T-cell (primary cell): ENCODE data around the gene EFTUD2. TPM values are rescaled to one million over a fixed set of nuclear protein-coding genes. Genes with fewer than 3 reads are reported as not detected.

Source experiments
- ATAC-seq, 4 experiments: fragments of 200-7000 bp in 3 of 4; fragments of 150-1000 bp in 1 of 4; cut with Tn5 transposase; replicated peaks in 1 of 4; 1 replicate in 3 of 4; 2 replicates in 1 of 4; pipeline ENCODE4 v1.10.0; 2021; ENCODE audit warnings: moderate library complexity in 3 of 4, mild to moderate bottlenecking in 2 of 4, moderate number of reproducible peaks in 1 of 4
- CTCF ChIA-PET, 2 donors: fragments of 300-600 bp; sonication (Branson Sonifier 250); formaldehyde crosslinking; loops; one replicate each; lab custom pipeline; 2022; ENCODE audit warnings: antibody characterized with exemption in 2 of 2; lab: Charles Lee
- POLR2A ChIA-PET, 2 donors: fragments of 300-600 bp; sonication (Branson Sonifier 250); formaldehyde crosslinking; loops; one replicate each; lab custom pipeline; 2022; ENCODE audit warnings: antibody characterized with exemption in 2 of 2; lab: Charles Lee
- DNase-seq, 35 experiments: peaks; one replicate each; pipeline versions ENCODE4 v3.0.0 to v3.0.0-alpha.2; 2013 to 2023
- H3K27ac ChIP-seq: one replicate; pipeline ENCODE4 v1.5.1; 2013; ENCODE audit warnings: low read length
- H3K27me3 ChIP-seq, 2 experiments: replicated peaks in 1 of 2; 1 replicate in 1 of 2; 2 replicates in 1 of 2; pipeline versions ENCODE4 v1.6.1 to v1.7.0; 2013; ENCODE audit warnings: low read length in 1 of 2, mixed read lengths in 1 of 2; ENCODE audit not compliant: control insufficient read depth in 2 of 2, insufficient read depth in 2 of 2; ENCODE audit errors: extremely low read depth in 1 of 2
- H3K36me3 ChIP-seq, 2 donors: 1 replicate in 1 of 2; 2 replicates in 1 of 2; pipeline versions ENCODE4 v1.6.1 to v1.7.0; 2013; ENCODE audit warnings: low read length in 1 of 2; ENCODE audit not compliant: control insufficient read depth in 2 of 2, insufficient read depth in 1 of 2; ENCODE audit errors: extremely low read depth in 1 of 2
- H3K4me1 ChIP-seq, 2 experiments: 1 replicate in 1 of 2; 2 replicates in 1 of 2; pipeline versions ENCODE4 v1.6.1 to v1.7.0; 2013; ENCODE audit warnings: low read length in 2 of 2, mixed read lengths in 1 of 2; ENCODE audit not compliant: insufficient read depth in 2 of 2, control insufficient read depth in 1 of 2; ENCODE audit errors: extremely low read depth in 1 of 2
- H3K4me3 ChIP-seq, 2 donors: 1 replicate in 1 of 2; 2 replicates in 1 of 2; pipeline versions ENCODE4 v1.5.1 to v1.7.0; 2013; ENCODE audit warnings: mild to moderate bottlenecking in 2 of 2, low read length in 1 of 2, moderate library complexity in 1 of 2; ENCODE audit not compliant: control insufficient read depth in 1 of 2; ENCODE audit errors: extremely low read depth in 1 of 2
- H3K9me3 ChIP-seq: 2 replicates; pipeline ENCODE4 v1.7.0; 2013
- H3K27ac Mint-ChIP-seq, 2 donors: one replicate each; pipeline ENCODE4 v1.8.0; 2020 to 2021; ENCODE audit warnings: mild to moderate bottlenecking in 2 of 2, mixed read lengths in 2 of 2
- H3K27me3 Mint-ChIP-seq, 2 donors: one replicate each; pipeline ENCODE4 v1.8.0; 2021 to 2022; ENCODE audit warnings: mixed read lengths in 2 of 2
- H3K36me3 Mint-ChIP-seq: one replicate; pipeline ENCODE4 v1.8.0; 2021; ENCODE audit warnings: mixed read lengths
- H3K4me1 Mint-ChIP-seq, 3 donors: one replicate each; pipeline ENCODE4 v1.8.0; 2020 to 2022; ENCODE audit warnings: mixed read lengths in 3 of 3, mild to moderate bottlenecking in 1 of 3
- H3K4me3 Mint-ChIP-seq, 3 donors: one replicate each; pipeline ENCODE4 v1.8.0; 2020 to 2022; ENCODE audit warnings: mild to moderate bottlenecking in 3 of 3, mixed read lengths in 3 of 3, moderate library complexity in 3 of 3
- H3K9me3 Mint-ChIP-seq, 3 donors: one replicate each; pipeline ENCODE4 v1.8.0; 2020 to 2022; ENCODE audit warnings: mixed read lengths in 3 of 3
- WGBS: methylation state at CpG from one replicate; pipeline ENCODE4 v1.1.5; 2013; ENCODE audit warnings: missing lambda C conversion rate; ENCODE audit not compliant: insufficient coverage; 5-methylcytosine and 5-hydroxymethylcytosine counted together
- total RNA-seq, 35 experiments: library from RNA in 6 of 35; stranded (reverse) in 6 of 35; fragments of 120-200 nt in 1 of 35; gene quantifications; one replicate each; pipeline versions ENCODE4 v1.2.1 to v1.2.4 and lab custom pipeline; 2013 to 2026

Gene EFTUD2
- total RNA-seq, 5 donors from 2014 or later (not counting 1 experiment from before 2014, with no cell fraction given): 83.1 to 127 (median 96.0) TPM

- Mint-ChIP-seq H3K4me1 (peaks cover 0 to 7% (median 0%) of the 10 kb centered on the region in 3 donors), H3K36me3 (peaks cover 25% of the 10 kb centered on the region), H3K27me3 (no peaks in the 10 kb centered on the region), H3K4me3 (no peak overlapping the region), H3K27ac (peak overlapping the region; percentile 34 to 50), H3K9me3 (no peaks in the 10 kb centered on the region)
- Histone ChIP-seq H3K4me1 (no peaks in the 10 kb centered on the region), H3K27ac (no peak overlapping the region), H3K27me3 (no peaks in the 10 kb centered on the region), H3K9me3 (no peaks in the 10 kb centered on the region), H3K36me3 (peaks cover 10 to 31% of the 10 kb centered on the region in 2 donors), H3K4me3 (no peak overlapping the region)
- ATAC-seq (no peak), DNase-seq (no peak)
- ChIA-PET POLR2A (no interaction called here), CTCF (interaction anchor here in 1 of 2 donors (0.6 kb wide), 1 partner anchor 52 kb away, joined by 3 read pairs; no protein-coding TSS in a partner anchor)
- 67% methylated on average over 1 of the region's 6 CpGs for WGBS
Observed at GRCh38 chr17:44848257-44848795, 50.9 kb downstream of the EFTUD2 start.

GRCh38 chr17:44847586-44847985 is 51.7 kb downstream of the EFTUD2 start, which contains the start of gene HIGD1B:
Gene HIGD1B (plus strand): TSS chr17:44847883. CDS start chr17:44848153, 270 bp downstream.
- Histone ChIP-seq H3K4me3 (no peak within 1 kb of the TSS), H3K4me1 (no peaks in the 10 kb centered on the region), H3K36me3 (peaks cover 10 to 25% of the 10 kb centered on the region in 2 donors), H3K9me3 (no peaks in the 10 kb centered on the region), H3K27ac (no peak within 1 kb of the TSS), H3K27me3 (no peaks in the 10 kb centered on the region)
- DNase-seq: no peak
- ATAC-seq: no peak
- Mint-ChIP-seq H3K9me3 (no peaks in the 10 kb centered on the region), H3K4me1 (peaks cover 0 to 7% (median 0%) of the 10 kb centered on the region in 3 donors), H3K27ac (peak within 1 kb of the TSS; percentile 34 to 50), H3K4me3 (no peak within 1 kb of the TSS), H3K36me3 (peaks cover 21% of the 10 kb centered on the region), H3K27me3 (no peaks in the 10 kb centered on the region)
- ChIA-PET POLR2A (no interaction called here), CTCF (interaction anchor here in 1 of 2 donors (0.5 kb wide), 1 partner anchor 64 kb away, joined by 3 read pairs; no protein-coding TSS in a partner anchor)
- WGBS: no CpG with 5 or more reads among the region's 2 CpGs

- Mint-ChIP-seq H3K9me3 (no peaks in the 10 kb centered on the region), H3K27ac (no peak overlapping the region), H3K36me3 (peaks cover 13% of the 10 kb centered on the region), H3K4me1 (peaks cover 0 to 7% (median 0%) of the 10 kb centered on the region in 3 donors), H3K27me3 (no peaks in the 10 kb centered on the region), H3K4me3 (no peak overlapping the region)
- Histone ChIP-seq H3K27ac (no peak overlapping the region), H3K4me1 (no peaks in the 10 kb centered on the region), H3K27me3 (no peaks in the 10 kb centered on the region), H3K9me3 (no peaks in the 10 kb centered on the region), H3K4me3 (no peak overlapping the region), H3K36me3 (peaks cover 2 to 15% of the 10 kb centered on the region in 2 donors)
- WGBS: 86% methylated on average over 8 of the region's 8 CpGs
- no peak for DNase-seq
- ChIA-PET CTCF (no interaction called here), POLR2A (interaction anchor here in 1 of 2 donors (0.6 kb wide), 1 partner anchor 562 kb away, joined by 3 read pairs; no protein-coding TSS in a partner anchor)
- ATAC-seq: no peak
Observed at GRCh38 chr17:44846206-44846605, 53.0 kb downstream of the EFTUD2 start.

- Histone ChIP-seq H3K4me3 (no peak overlapping the region), H3K27ac (no peak overlapping the region), H3K9me3 (no peaks in the 10 kb centered on the region), H3K4me1 (no peaks in the 10 kb centered on the region), H3K27me3 (no peaks in the 10 kb centered on the region), H3K36me3 (peaks cover 0 to 2% of the 10 kb centered on the region in 2 donors)
- no peaks in the 10 kb centered on the region for H3K27me3 Mint-ChIP-seq
- no peak overlapping the region for H3K4me3 Mint-ChIP-seq
- no CpG with 5 or more reads among the region's 1 CpG for WGBS
- no peaks in the 10 kb centered on the region for H3K9me3 Mint-ChIP-seq
- ChIA-PET POLR2A (no interaction called here), CTCF (no interaction called here)
- no peaks in the 10 kb centered on the region for H3K36me3 Mint-ChIP-seq
- no peak for ATAC-seq
- no peak for DNase-seq
- H3K27ac Mint-ChIP-seq: no peak overlapping the region
- H3K4me1 Mint-ChIP-seq: peaks cover 0 to 7% (median 0%) of the 10 kb centered on the region in 3 donors
Observed at GRCh38 chr17:44844390-44844830, 54.8 kb downstream of the EFTUD2 start.

- CTCF ChIA-PET: no interaction called here
- ATAC-seq: no peak
- no CpG with 5 or more reads among the region's 5 CpGs for WGBS
Observed at GRCh38 chr17:44842748-44843147, 56.5 kb downstream of the EFTUD2 start.

GRCh38 chr17:44840936-44841335 is 58.3 kb downstream of the EFTUD2 start:
- H3K27ac Mint-ChIP-seq: no peak overlapping the region
- Histone ChIP-seq H3K4me1 (no peaks in the 10 kb centered on the region), H3K36me3 (no peaks in the 10 kb centered on the region), H3K9me3 (no peaks in the 10 kb centered on the region), H3K27me3 (no peaks in the 10 kb centered on the region), H3K27ac (no peak overlapping the region), H3K4me3 (no peak overlapping the region)
- no peak for DNase-seq
- no peaks in the 10 kb centered on the region for H3K27me3 Mint-ChIP-seq
- WGBS: 80% methylated on average over 2 of the region's 3 CpGs
- no peaks in the 10 kb centered on the region for H3K9me3 Mint-ChIP-seq
- H3K36me3 Mint-ChIP-seq: no peaks in the 10 kb centered on the region
- no peak for ATAC-seq
- H3K4me1 Mint-ChIP-seq: no peaks in the 10 kb centered on the region
- ChIA-PET CTCF (no interaction called here), POLR2A (no interaction called here)
- H3K4me3 Mint-ChIP-seq: no peak overlapping the region

More at GRCh38 chr17:44842748-44843147, 56.5 kb downstream of the EFTUD2 start:
- POLR2A ChIA-PET: no interaction called here
- Histone ChIP-seq H3K9me3 (no peaks in the 10 kb centered on the region), H3K27ac (no peak overlapping the region), H3K36me3 (no peaks in the 10 kb centered on the region), H3K4me3 (no peak overlapping the region), H3K4me1 (no peaks in the 10 kb centered on the region), H3K27me3 (no peaks in the 10 kb centered on the region)
- Mint-ChIP-seq H3K36me3 (no peaks in the 10 kb centered on the region), H3K27ac (no peak overlapping the region), H3K9me3 (no peaks in the 10 kb centered on the region), H3K27me3 (no peaks in the 10 kb centered on the region), H3K4me1 (peaks cover 0 to 3% (median 0%) of the 10 kb centered on the region in 3 donors), H3K4me3 (no peak overlapping the region)
- DNase-seq: no peak
